Measurements from ENCODE around the gene RARS2. TPM values are rescaled to one million over a fixed set of nuclear protein-coding genes. Genes with fewer than 3 reads are reported as not detected.

The RARS2 gene
- total and polyA plus RNA-seq, 9 of the 15 experiments (the other 6 are each of a cell fraction or from before 2014, with no cell fraction given), result 30.0 to 92.7 (median 43.4) TPM

DNA sequence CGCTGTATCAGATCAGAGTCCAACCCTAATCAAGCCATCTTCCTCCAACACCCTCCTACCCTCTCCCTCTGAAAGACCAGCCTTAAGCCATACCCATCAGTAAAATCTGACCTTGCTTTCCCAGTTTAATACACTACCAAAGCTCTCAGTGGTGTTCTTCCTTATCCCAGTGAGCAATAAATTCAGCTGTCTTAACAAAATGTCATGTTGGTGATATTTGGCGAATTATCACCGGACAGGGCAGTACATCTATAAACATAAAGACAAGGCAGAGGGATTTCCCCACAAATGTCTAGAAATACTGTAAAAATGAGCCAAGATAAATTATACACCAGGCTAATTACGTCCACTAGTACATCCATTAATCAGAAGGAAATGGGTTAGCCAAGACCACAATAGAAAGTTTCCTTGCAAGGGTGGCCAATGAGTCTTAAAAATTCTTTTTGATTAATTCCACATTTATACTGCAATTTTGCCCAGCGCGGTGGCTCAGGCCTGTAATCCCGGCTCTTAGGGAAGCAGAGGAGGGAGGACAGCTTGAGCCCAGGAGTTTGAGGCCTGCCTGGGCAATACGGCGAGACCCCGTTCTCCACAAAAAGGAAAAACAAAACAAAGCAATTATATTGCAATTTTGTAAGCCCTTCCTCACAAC, 905 bp downstream of the RARS2 start:
- Histone ChIP-seq H3K79me2 (ENCODE audit: control insufficient read depth, insufficient read depth, low read length) (peaks cover 91% of the 10 kb centered on the region), H2AFZ (ENCODE audit: low read depth, low read length) (peak overlapping the region; percentile 99), H3K4me2 (ENCODE audit: insufficient read depth, low read length) (peak overlapping the region; percentile 100), H3K4me1 (replicated peaks in 1 of 2; ENCODE audit: control insufficient read depth in 2 of 2, insufficient read depth in 2 of 2, low read length in 2 of 2) (peaks cover 0 to 8% of the 10 kb centered on the region in 2 experiments; a peak in 3 of 5 replicates), H3K9me1 (ENCODE audit: control insufficient read depth, insufficient read depth, low read length) (no peaks in the 10 kb centered on the region), H3K27ac (ENCODE audit: extremely low read depth, low read depth, low read length) (peak overlapping the region; percentile 95), H3K9me3 (replicated peaks; ENCODE audit: control insufficient read depth, insufficient read depth, low read depth, low read length) (no peaks in the 10 kb centered on the region), H3K27me3 (ENCODE audit: control insufficient read depth in 2 of 2, insufficient read depth in 2 of 2, low read length in 2 of 2) (no peaks in the 10 kb centered on the region), H3K36me3 (ENCODE audit: control insufficient read depth, insufficient read depth, low read length) (peaks cover 49% of the 10 kb centered on the region), H3K4me3 (peak overlapping the region; percentile 87), H3K9ac (ENCODE audit: insufficient read depth in 1 of 2, low read depth in 2 of 2, low read length in 2 of 2) (peak overlapping the region; percentile 96 to 100), H4K20me1 (replicated peaks; ENCODE audit: control insufficient read depth, insufficient read depth, low read length) (peaks cover 11% of the 10 kb centered on the region; the same call in 1 of the 2 replicates)
- ChIA-PET POLR2A (interaction anchor here (0.6 to 2.0 kb wide), 16 partner anchors 8 to 393 kb away, joined by 3 to 6 read pairs (median 4); no protein-coding TSS in a partner anchor), CTCF (ENCODE audit: low intra/inter-chr PET ratio) (no interaction called here)
- BruUV-seq (replicated peaks), result no TSS peak
- intact Hi-C loops (cut with micrococcal nuclease) (loop anchor here (2.0 kb wide), 1 partner anchor 112 kb away; no protein-coding TSS in a partner anchor), in situ Hi-C loops (cut with MboI) (no loop called here)
- ATAC-seq, result peak; percentile 2; the same call in 2 of the 3 replicates
- FAIRE-seq, result no peak
- WGBS (ENCODE audit: insufficient coverage, low coverage, missing lambda C conversion rate), result 3% methylated on average over 10 of the region's 10 CpGs
- DNase-seq (ENCODE audit: extremely low read depth in 1 of 4, low spot score in 3 of 4), result peak in 1 of 4 experiments; percentile 14
- TF ChIP-seq TCF15 (CRISPR knock-in tag; IDR thresholded peaks at IDR 0.05) (no peak), BCOR (IDR thresholded peaks at IDR 0.05) (no peak), ASH1L (IDR thresholded peaks at IDR 0.05; ENCODE audit: borderline replicate concordance, low read depth, partially characterized antibody) (no peak), MEIS2 (IDR thresholded peaks at IDR 0.05; ENCODE audit: partially characterized antibody) (peak; percentile 57), MAFG (tag; conservative IDR thresholded peaks at IDR 0.05) (no peak), ZC3H8 (IDR thresholded peaks at IDR 0.05) (no peak), ZNF518B (CRISPR knock-in tag; IDR thresholded peaks at IDR 0.05) (no peak), ZNF121 (CRISPR knock-in tag; conservative IDR thresholded peaks at IDR 0.05) (peak; percentile 84), PBX2 (CRISPR knock-in tag; IDR thresholded peaks at IDR 0.05; ENCODE audit: low read depth) (no peak), PBX2 (tag; conservative IDR thresholded peaks at IDR 0.05; ENCODE audit: low read depth) (peak; percentile 54), PTRF (tag; IDR thresholded peaks at IDR 0.05) (no peak)
- TF ChIP-seq, protein P1, sequence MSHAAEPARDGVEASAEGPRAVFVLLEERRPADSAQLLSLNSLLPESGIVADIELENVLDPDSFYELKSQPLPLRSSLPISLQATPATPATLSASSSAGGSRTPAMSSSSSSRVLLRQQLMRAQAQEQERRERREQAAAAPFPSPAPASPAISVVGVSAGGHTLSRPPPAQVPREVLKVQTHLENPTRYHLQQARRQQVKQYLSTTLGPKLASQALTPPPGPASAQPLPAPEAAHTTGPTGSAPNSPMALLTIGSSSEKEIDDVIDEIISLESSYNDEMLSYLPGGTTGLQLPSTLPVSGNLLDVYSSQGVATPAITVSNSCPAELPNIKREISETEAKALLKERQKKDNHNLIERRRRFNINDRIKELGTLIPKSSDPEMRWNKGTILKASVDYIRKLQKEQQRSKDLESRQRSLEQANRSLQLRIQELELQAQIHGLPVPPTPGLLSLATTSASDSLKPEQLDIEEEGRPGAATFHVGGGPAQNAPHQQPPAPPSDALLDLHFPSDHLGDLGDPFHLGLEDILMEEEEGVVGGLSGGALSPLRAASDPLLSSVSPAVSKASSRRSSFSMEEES (CRISPR knock-in tag; IDR thresholded peaks at IDR 0.05), result no peak
- TF ChIP-seq, protein P2, sequence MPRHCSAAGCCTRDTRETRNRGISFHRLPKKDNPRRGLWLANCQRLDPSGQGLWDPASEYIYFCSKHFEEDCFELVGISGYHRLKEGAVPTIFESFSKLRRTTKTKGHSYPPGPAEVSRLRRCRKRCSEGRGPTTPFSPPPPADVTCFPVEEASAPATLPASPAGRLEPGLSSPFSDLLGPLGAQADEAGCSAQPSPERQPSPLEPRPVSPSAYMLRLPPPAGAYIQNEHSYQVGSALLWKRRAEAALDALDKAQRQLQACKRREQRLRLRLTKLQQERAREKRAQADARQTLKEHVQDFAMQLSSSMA (CRISPR knock-in tag; IDR thresholded peaks at IDR 0.05), result no peak

Data from K562 (cell line).